ENCODE results near the gene BRD1. TPM values are rescaled to one million over a fixed set of nuclear protein-coding genes. Genes with fewer than 3 reads are reported as not detected.

The BRD1 gene
- total RNA-seq, 4 donors from 2014 or later: 43.4 to 70.5 (median 50.3) TPM

GRCh38 chr22:49749885-49750510, 77.7 kb downstream of the BRD1 start:
- intact Hi-C loops (cut with DNase I; ENCODE audit: low total_unique reads) (no loop called here), in situ Hi-C loops (cut with MboI; ENCODE audit: low pct_ligation_motif_present in 1 of 4, low pct_unique_long_range_greater_than_20kb in 1 of 4, low sequenced_read_pairs in 3 of 4) (loop anchor here (25.0 kb wide), 1 partner anchor 287 kb away; no protein-coding TSS in a partner anchor)
- 85% methylated on average over 20 of the region's 24 CpGs; no CpG with 5 or more reads in 1 of the 2 donors for WGBS, 2 donors (ENCODE audit: low coverage in 1 of 2)
- peaks cover 14 to 21% of the 10 kb centered on the region in 2 donors for H3K9me3 ChIP-seq
- no peak overlapping the region for H3K27ac ChIP-seq
- DNase-seq: no peak
- no peaks in the 10 kb centered on the region for H3K4me1 ChIP-seq
- no peak for TF ChIP-seq POLR2A (IDR thresholded peaks at IDR 0.05)
- TF ChIP-seq POLR2AphosphoS5 (IDR thresholded peaks at IDR 0.05): no peak
- TF ChIP-seq CTCF (IDR thresholded peaks at IDR 0.05): no peak
- TF ChIP-seq EP300 (IDR thresholded peaks at IDR 0.05; ENCODE audit: low read depth): no peak
- H3K4me3 ChIP-seq: no peak overlapping the region
- H3K27me3 ChIP-seq: peaks cover 21% of the 10 kb centered on the region
- H3K36me3 ChIP-seq: no peaks in the 10 kb centered on the region

- no peak for TF ChIP-seq CTCF (IDR thresholded peaks at IDR 0.05)
- no peak for TF ChIP-seq EP300 (IDR thresholded peaks at IDR 0.05; ENCODE audit: low read depth)
- no peak for TF ChIP-seq POLR2A (IDR thresholded peaks at IDR 0.05)
- no peak for TF ChIP-seq POLR2AphosphoS5 (IDR thresholded peaks at IDR 0.05)
- DNase-seq: no peak
- Histone ChIP-seq H3K4me1 (no peaks in the 10 kb centered on the region), H3K36me3 (no peaks in the 10 kb centered on the region), H3K4me3 (no peak overlapping the region), H3K9me3 (peaks cover 18 to 25% of the 10 kb centered on the region in 2 donors), H3K27me3 (peaks cover 21% of the 10 kb centered on the region), H3K27ac (no peak overlapping the region)
- intact Hi-C loops (cut with DNase I; ENCODE audit: low total_unique reads): no loop called here
- in situ Hi-C loops (cut with MboI; ENCODE audit: low pct_ligation_motif_present in 1 of 4, low pct_unique_long_range_greater_than_20kb in 1 of 4, low sequenced_read_pairs in 3 of 4): no loop called here
- 73% methylated on average over 8 of the region's 9 CpGs; no CpG with 5 or more reads in 1 of the 2 donors for WGBS, 2 donors (ENCODE audit: low coverage in 1 of 2)
Measured at GRCh38 chr22:49749227-49749626, 78.4 kb downstream of the BRD1 start.

- intact Hi-C loops (cut with DNase I; ENCODE audit: low total_unique reads): no loop called here
- DNase-seq: no peak
- in situ Hi-C loops (cut with MboI; ENCODE audit: low pct_ligation_motif_present in 1 of 4, low pct_unique_long_range_greater_than_20kb in 1 of 4, low sequenced_read_pairs in 3 of 4): no loop called here
- Histone ChIP-seq H3K4me1 (no peaks in the 10 kb centered on the region), H3K27me3 (peaks cover 18% of the 10 kb centered on the region), H3K36me3 (no peaks in the 10 kb centered on the region), H3K9me3 (peaks cover 18 to 25% of the 10 kb centered on the region in 2 donors), H3K27ac (no peak overlapping the region), H3K4me3 (no peak overlapping the region)
- TF ChIP-seq CTCF (IDR thresholded peaks at IDR 0.05) (no peak), POLR2A (IDR thresholded peaks at IDR 0.05) (no peak), EP300 (IDR thresholded peaks at IDR 0.05; ENCODE audit: low read depth) (no peak), POLR2AphosphoS5 (IDR thresholded peaks at IDR 0.05) (no peak)
- WGBS, 2 donors (ENCODE audit: low coverage in 1 of 2): 90% methylated on average over 4 of the region's 5 CpGs; no CpG with 5 or more reads in 1 of the 2 donors
Measured at GRCh38 chr22:49748514-49748913, 79.2 kb downstream of the BRD1 start.

GRCh38 chr22:49747716-49748115, 80.0 kb downstream of the BRD1 start:
- H3K27ac ChIP-seq: no peak overlapping the region
- H3K9me3 ChIP-seq: peaks cover 21 to 25% of the 10 kb centered on the region in 2 donors
- no peak for TF ChIP-seq POLR2AphosphoS5 (IDR thresholded peaks at IDR 0.05)
- TF ChIP-seq EP300 (IDR thresholded peaks at IDR 0.05; ENCODE audit: low read depth): no peak
- no peak for TF ChIP-seq CTCF (IDR thresholded peaks at IDR 0.05)
- no peak for TF ChIP-seq POLR2A (IDR thresholded peaks at IDR 0.05)
- no peak for DNase-seq
- no peaks in the 10 kb centered on the region for H3K36me3 ChIP-seq
- H3K27me3 ChIP-seq: peaks cover 18% of the 10 kb centered on the region
- H3K4me3 ChIP-seq: no peak overlapping the region
- in situ Hi-C loops (cut with MboI; ENCODE audit: low pct_ligation_motif_present in 1 of 4, low pct_unique_long_range_greater_than_20kb in 1 of 4, low sequenced_read_pairs in 3 of 4): no loop called here
- no peaks in the 10 kb centered on the region for H3K4me1 ChIP-seq
- intact Hi-C loops (cut with DNase I; ENCODE audit: low total_unique reads): no loop called here
- WGBS, 2 donors (ENCODE audit: low coverage in 1 of 2): 70 to 84% methylated on average over 3 of the region's 3 CpGs

Data from transverse colon (tissue), 4 donors.